C4-2B (cell line): ENCODE data around the gene CD69.
"Not testable (repeated sequence)": the region's sequence is repeated elsewhere in the genome, so short reads cannot be mapped to it uniquely, and the experiment has no call there.

Experiments used
- ZFX ChIP-seq: fragments of 450-650 bp; IDR thresholded peaks from 2 replicates; pipeline ENCODE4 v1.6.1; 2017
- TF ChIP-seq, protein P1 (sequence below): fragments of 450-650 bp; conservative IDR thresholded peaks from 2 replicates; pipeline ENCODE4 v1.5.1; 2017; ENCODE audit warnings: mild to moderate bottlenecking

GRCh38 chr12:9739404-9740105, 21.1 kb downstream of the CD69 start:
- TF ChIP-seq, protein P1, sequence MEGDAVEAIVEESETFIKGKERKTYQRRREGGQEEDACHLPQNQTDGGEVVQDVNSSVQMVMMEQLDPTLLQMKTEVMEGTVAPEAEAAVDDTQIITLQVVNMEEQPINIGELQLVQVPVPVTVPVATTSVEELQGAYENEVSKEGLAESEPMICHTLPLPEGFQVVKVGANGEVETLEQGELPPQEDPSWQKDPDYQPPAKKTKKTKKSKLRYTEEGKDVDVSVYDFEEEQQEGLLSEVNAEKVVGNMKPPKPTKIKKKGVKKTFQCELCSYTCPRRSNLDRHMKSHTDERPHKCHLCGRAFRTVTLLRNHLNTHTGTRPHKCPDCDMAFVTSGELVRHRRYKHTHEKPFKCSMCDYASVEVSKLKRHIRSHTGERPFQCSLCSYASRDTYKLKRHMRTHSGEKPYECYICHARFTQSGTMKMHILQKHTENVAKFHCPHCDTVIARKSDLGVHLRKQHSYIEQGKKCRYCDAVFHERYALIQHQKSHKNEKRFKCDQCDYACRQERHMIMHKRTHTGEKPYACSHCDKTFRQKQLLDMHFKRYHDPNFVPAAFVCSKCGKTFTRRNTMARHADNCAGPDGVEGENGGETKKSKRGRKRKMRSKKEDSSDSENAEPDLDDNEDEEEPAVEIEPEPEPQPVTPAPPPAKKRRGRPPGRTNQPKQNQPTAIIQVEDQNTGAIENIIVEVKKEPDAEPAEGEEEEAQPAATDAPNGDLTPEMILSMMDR, result not testable (repeated sequence)
- TF ChIP-seq ZFX, result not testable (repeated sequence)
